Measurements from ENCODE around the gene SREK1. TPM values are rescaled to one million over a fixed set of nuclear protein-coding genes. Genes with fewer than 3 reads are reported as not detected.

SREK1 gene
- total and polyA plus RNA-seq, 9 of the 15 experiments (the other 6 are each of a cell fraction or from before 2014, with no cell fraction given), result 40.8 to 128 (median 81.9) TPM

GRCh38 chr5:66144834-66145390 is 812 bp downstream of the SREK1 start (continued):
- TF ChIP-seq, protein P1, sequence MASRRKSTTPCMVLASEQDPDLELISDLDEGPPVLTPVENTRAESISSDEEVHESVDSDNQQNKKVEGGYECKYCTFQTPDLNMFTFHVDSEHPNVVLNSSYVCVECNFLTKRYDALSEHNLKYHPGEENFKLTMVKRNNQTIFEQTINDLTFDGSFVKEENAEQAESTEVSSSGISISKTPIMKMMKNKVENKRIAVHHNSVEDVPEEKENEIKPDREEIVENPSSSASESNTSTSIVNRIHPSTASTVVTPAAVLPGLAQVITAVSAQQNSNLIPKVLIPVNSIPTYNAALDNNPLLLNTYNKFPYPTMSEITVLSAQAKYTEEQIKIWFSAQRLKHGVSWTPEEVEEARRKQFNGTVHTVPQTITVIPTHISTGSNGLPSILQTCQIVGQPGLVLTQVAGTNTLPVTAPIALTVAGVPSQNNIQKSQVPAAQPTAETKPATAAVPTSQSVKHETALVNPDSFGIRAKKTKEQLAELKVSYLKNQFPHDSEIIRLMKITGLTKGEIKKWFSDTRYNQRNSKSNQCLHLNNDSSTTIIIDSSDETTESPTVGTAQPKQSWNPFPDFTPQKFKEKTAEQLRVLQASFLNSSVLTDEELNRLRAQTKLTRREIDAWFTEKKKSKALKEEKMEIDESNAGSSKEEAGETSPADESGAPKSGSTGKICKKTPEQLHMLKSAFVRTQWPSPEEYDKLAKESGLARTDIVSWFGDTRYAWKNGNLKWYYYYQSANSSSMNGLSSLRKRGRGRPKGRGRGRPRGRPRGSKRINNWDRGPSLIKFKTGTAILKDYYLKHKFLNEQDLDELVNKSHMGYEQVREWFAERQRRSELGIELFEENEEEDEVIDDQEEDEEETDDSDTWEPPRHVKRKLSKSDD (conservative IDR thresholded peaks at IDR 0.05; ENCODE audit: low read length), result no peak
- TF ChIP-seq ELF2 (CRISPR knock-in tag; IDR thresholded peaks at IDR 0.05) (0 out of 2 replicates have a peak, but pooled peaks have one; percentile 52), ARHGAP35 (IDR thresholded peaks at IDR 0.05; ENCODE audit: partially characterized antibody) (no peak), ZFX (CRISPR knock-in tag; IDR thresholded peaks at IDR 0.05) (peak; percentile 45), NKRF (IDR thresholded peaks at IDR 0.05; ENCODE audit: borderline replicate concordance) (peak; percentile 62; the same call in 1 of the 2 replicates), YY1 (IDR thresholded peaks at IDR 0.05; ENCODE audit: borderline replicate concordance in 1 of 3, control insufficient read depth in 1 of 3, extremely low read depth in 1 of 3, insufficient read depth in 3 of 3, insufficient read length in 1 of 3, insufficient replicate concordance in 2 of 3, low read depth in 1 of 3, low read length in 2 of 3) (peak; percentile 69 to 92 (median 89)), CHD1 (IDR thresholded peaks at IDR 0.05; ENCODE audit: low read length) (peak; percentile 21), TBP (optimal IDR thresholded peaks at IDR 0.05; ENCODE audit: low read depth, low read length) (peak; percentile 45), ATF7 (IDR thresholded peaks at IDR 0.05) (no peak), PREB (CRISPR knock-in tag; IDR thresholded peaks at IDR 0.05) (0 out of 2 replicates have a peak, but pooled peaks have one; percentile 82), SNAPC5 (CRISPR knock-in tag; IDR thresholded peaks at IDR 0.05) (no peak), ELF1 (tag; IDR thresholded peaks at IDR 0.05) (0 out of 2 replicates have a peak, but pooled peaks have one; percentile 6), GABPB1 (CRISPR knock-in tag; IDR thresholded peaks at IDR 0.05) (0 out of 2 replicates have a peak, but pooled peaks have one; percentile 12)
